ENCODE data around the gene RSKR. TPM values are rescaled to one million over a fixed set of nuclear protein-coding genes. Genes with fewer than 3 reads are reported as not detected.
A peak's percentile ranks its signal among the peaks of the same experiment; 100 is the strongest.

Gene RSKR
- polyA plus RNA-seq, 1 experiment, result 4.8 TPM

DNA sequence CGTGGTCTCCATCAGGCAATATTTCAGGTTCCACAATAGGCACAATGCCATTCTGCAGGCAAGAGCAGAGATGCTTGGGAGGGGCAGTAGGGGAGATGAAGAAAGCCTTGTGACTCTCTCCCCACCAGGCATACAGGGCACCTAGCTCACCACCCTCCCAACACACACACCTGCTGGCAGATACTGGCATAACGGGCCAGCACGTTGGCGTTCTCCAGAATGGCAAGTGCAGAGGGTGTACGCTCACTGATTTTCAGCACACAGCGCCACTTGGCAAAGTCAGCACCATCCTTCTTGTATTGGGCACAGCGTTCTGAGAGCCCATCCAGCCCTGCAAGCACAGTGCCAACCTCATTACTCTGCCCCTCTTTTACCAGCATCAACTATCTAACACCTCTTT, 39.5 kb downstream of the RSKR start:
- TF ChIP-seq, protein P1, sequence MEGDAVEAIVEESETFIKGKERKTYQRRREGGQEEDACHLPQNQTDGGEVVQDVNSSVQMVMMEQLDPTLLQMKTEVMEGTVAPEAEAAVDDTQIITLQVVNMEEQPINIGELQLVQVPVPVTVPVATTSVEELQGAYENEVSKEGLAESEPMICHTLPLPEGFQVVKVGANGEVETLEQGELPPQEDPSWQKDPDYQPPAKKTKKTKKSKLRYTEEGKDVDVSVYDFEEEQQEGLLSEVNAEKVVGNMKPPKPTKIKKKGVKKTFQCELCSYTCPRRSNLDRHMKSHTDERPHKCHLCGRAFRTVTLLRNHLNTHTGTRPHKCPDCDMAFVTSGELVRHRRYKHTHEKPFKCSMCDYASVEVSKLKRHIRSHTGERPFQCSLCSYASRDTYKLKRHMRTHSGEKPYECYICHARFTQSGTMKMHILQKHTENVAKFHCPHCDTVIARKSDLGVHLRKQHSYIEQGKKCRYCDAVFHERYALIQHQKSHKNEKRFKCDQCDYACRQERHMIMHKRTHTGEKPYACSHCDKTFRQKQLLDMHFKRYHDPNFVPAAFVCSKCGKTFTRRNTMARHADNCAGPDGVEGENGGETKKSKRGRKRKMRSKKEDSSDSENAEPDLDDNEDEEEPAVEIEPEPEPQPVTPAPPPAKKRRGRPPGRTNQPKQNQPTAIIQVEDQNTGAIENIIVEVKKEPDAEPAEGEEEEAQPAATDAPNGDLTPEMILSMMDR (IDR thresholded peaks at IDR 0.05; ENCODE audit: insufficient read depth, low read depth, low read length), result 0 out of 2 replicates have a peak, but pooled peaks have one; percentile 4
- POLR2A ChIA-PET, result no interaction called here
- no peak for DNase-seq (ENCODE audit: low read depth)
- CTCF ChIA-PET, result interaction anchor here (1.0 kb wide), 1 partner anchor 38 kb away, joined by 3 read pairs; no protein-coding TSS in a partner anchor
- H3K36me3 ChIP-seq (ENCODE audit: control insufficient read depth, insufficient read depth, low read length), result peaks cover 10% of the 10 kb centered on the region
- no peaks in the 10 kb centered on the region for H3K27me3 ChIP-seq (ENCODE audit: control insufficient read depth, insufficient read depth, low read length)
- no peak overlapping the region for H3K4me3 ChIP-seq (ENCODE audit: low read depth, low read length)

GRCh38 chr17:28573966-28574480, 40.0 kb downstream of the RSKR start:
- TF ChIP-seq, protein P1 (IDR thresholded peaks at IDR 0.05; ENCODE audit: insufficient read depth, low read depth, low read length), result no peak
- CTCF ChIA-PET, result no interaction called here
- Histone ChIP-seq H3K4me3 (ENCODE audit: low read depth, low read length) (no peak overlapping the region), H3K27me3 (ENCODE audit: control insufficient read depth, insufficient read depth, low read length) (no peaks in the 10 kb centered on the region), H3K36me3 (ENCODE audit: control insufficient read depth, insufficient read depth, low read length) (peaks cover 10% of the 10 kb centered on the region)
- POLR2A ChIA-PET, result no interaction called here
- no peak for DNase-seq (ENCODE audit: low read depth)

GRCh38 chr17:28573521-28573920, 40.5 kb downstream of the RSKR start:
- ChIA-PET POLR2A (no interaction called here), CTCF (no interaction called here)
- peaks cover 6% of the 10 kb centered on the region for H3K36me3 ChIP-seq (ENCODE audit: control insufficient read depth, insufficient read depth, low read length)
- no peaks in the 10 kb centered on the region for H3K27me3 ChIP-seq (ENCODE audit: control insufficient read depth, insufficient read depth, low read length)
- TF ChIP-seq, protein P1 (IDR thresholded peaks at IDR 0.05; ENCODE audit: insufficient read depth, low read depth, low read length), result no peak
- DNase-seq (ENCODE audit: low read depth), result no peak
- no peak overlapping the region for H3K4me3 ChIP-seq (ENCODE audit: low read depth, low read length)

- TF ChIP-seq, protein P1 (IDR thresholded peaks at IDR 0.05; ENCODE audit: insufficient read depth, low read depth, low read length), result no peak
- H3K36me3 ChIP-seq (ENCODE audit: control insufficient read depth, insufficient read depth, low read length), result peaks cover 5% of the 10 kb centered on the region
- no peaks in the 10 kb centered on the region for H3K27me3 ChIP-seq (ENCODE audit: control insufficient read depth, insufficient read depth, low read length)
- POLR2A ChIA-PET, result no interaction called here
- H3K4me3 ChIP-seq (ENCODE audit: low read depth, low read length), result no peak overlapping the region
- CTCF ChIA-PET, result no interaction called here
- DNase-seq (ENCODE audit: low read depth), result no peak
Observed at GRCh38 chr17:28573040-28573380, 41.0 kb downstream of the RSKR start.

DNA sequence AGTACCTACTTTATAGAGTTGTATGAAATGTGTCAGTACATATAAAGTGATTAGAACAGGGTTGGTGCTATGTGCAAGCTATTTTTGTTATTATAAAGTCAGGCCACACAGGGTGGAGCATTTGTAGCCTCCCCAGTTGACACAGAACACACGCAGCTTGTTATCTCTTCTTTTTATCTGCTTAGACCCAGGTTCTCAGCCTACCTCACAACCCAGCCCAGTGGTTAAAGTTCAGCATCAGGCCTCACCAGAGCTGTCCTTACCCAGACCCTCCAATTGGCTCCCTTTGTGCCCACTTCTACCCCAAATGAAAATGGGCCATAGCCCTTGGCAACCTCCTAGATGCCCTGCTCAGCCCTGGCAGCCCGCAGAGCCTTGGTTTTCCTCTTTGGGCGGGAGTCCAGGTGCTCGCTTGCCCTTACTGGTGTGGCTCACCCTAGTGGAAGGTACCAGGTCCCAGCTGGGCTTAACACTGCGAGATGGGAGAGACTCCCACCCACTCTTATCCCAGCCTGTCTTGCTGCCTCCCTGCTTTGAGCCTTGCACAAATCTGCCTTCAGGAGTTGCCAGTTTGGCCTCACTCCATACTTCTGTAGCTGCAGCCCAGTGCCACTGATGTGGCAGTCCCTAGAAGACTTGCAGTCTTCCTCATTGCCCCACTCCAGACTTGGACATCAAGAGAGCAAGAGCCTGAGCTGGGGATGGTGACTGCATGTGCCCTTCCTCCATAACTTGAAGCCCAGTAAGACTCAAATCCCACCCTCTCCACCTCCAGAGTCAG, 41.5 kb downstream of the RSKR start:
- no peak for DNase-seq (ENCODE audit: low read depth)
- TF ChIP-seq, protein P1 (IDR thresholded peaks at IDR 0.05; ENCODE audit: insufficient read depth, low read depth, low read length), result no peak
- Histone ChIP-seq H3K36me3 (ENCODE audit: control insufficient read depth, insufficient read depth, low read length) (peaks cover 4% of the 10 kb centered on the region), H3K4me3 (ENCODE audit: low read depth, low read length) (no peak overlapping the region), H3K27me3 (ENCODE audit: control insufficient read depth, insufficient read depth, low read length) (no peaks in the 10 kb centered on the region)
- POLR2A ChIA-PET, result no interaction called here
- CTCF ChIA-PET, result interaction anchor here (0.6 to 2.2 kb wide), 4 partner anchors 26 to 77 kb away, joined by 3 to 5 read pairs (median 4); no protein-coding TSS in a partner anchor
